Fibroblast of pulmonary artery (primary cell): Measurements from ENCODE around the gene CEACAM19.
"Not testable (repeated sequence)": the region's sequence is repeated elsewhere in the genome, so short reads cannot be mapped to it uniquely, and the experiment has no call there.

Source experiments
- DNase-seq: peaks from one replicate; pipeline ENCODE4 v3.0.0-alpha.2; 2010; ENCODE audit warnings: low read depth
- H3K4me3 ChIP-seq: replicated peaks from 2 replicates; pipeline ENCODE4 v1.5.1; 2011; ENCODE audit warnings: low read depth, mild to moderate bottlenecking, control low read depth, low read length, moderate library complexity
- CTCF ChIP-seq: IDR thresholded peaks from 2 replicates; pipeline ENCODE4 v1.5.1; 2011; ENCODE audit warnings: mild to moderate bottlenecking, control low read depth, low read length, inconsistent platforms; ENCODE audit errors: missing control alignments

The CEACAM19 gene

DNA sequence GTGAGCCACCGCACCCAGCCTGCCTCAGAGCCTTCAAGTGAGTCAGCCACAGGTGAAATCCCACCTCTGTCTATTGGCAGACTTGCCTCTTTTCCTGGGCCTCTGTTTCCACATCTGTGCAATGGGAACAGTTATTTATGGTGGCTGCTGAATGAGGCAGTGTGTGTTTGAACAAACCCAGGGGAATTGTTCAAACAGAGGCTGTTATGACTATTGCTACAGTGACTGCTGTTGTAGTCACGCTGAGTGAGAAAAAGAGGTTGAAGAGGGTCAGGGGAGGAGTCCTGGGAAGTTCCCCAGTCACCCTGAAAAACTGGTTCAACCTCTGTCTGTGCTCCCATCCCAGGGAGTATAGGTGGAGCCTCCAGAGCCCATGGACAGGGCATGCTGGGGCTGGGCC, at the start of gene CEACAM19:
Gene CEACAM19, plus strand, starts transcription at position 83 of the 400 bp plus-strand sequence. CDS start 450 bp downstream, outside the sequence.
- TF ChIP-seq CTCF: no peak
- no peak within 1 kb of the TSS for H3K4me3 ChIP-seq
- DNase-seq: no peak

DNA sequence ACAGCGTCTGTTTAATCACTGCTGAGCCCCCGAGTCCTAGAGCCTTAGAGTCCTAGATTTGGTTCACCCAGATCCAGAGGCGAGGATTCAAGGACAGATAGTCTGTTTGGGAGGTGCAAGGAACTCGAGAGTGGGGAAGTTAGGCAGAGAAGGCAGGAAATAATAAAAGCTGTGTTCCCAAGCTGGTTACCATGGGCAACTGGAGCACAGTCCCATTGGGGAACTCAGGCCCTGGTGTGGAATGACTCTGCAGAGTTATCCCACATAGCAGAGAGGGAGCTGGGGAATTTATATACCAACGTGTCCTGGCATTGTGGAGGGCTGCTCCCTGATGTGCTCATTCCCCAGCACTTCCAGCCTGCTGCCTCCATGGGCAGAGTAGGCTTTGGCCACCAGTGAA, 48.2 kb upstream of the CEACAM19 start:
- no peak for TF ChIP-seq CTCF
- peak; percentile 61 for DNase-seq
- H3K4me3 ChIP-seq: no peak overlapping the region

DNA sequence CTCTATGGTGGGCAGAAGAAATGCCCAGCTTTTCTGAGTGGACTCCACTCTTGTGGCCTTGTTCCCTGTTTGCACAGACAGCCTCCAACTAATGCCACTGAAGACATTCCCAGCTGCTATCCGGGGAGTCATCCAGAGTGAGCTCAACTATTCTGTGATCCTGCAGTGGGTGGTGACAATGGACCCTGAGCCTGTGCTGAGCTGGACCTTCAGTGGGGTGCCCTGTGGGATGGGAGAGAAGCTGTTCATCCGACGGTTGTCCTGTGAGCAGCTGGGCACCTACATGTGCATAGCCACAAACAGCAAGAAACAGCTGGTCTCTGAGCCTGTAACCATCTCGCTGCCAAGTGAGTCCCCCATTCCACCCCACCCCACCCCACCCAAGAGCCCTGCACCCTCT, 47.7 kb upstream of the CEACAM19 start:
- H3K4me3 ChIP-seq: no peak overlapping the region
- TF ChIP-seq CTCF: no peak
- no peak for DNase-seq

DNA sequence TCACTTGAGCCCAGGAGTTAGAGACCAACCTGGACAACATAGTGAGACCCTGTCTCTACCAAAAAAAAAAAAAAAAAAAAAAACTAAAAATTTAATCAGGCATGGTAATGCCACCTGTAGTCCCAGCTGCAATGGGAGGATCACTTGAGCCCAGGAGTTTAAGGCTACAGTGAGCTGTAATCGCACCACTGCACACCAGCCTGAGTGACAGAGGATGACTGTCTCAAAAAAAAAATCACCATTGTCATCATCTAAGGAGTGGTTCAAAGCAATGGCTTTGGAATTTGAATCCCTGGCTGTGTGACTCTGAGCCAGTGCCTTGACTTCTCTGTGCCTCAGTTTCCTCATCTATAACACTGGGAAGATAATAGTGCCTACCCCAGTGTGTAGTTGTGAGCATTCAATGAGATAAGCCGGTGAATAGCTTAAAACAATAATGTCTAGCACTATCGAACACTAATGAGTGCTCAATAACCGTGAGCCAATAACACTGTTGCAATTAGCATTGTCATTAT, 46.4 kb upstream of the CEACAM19 start:
- TF ChIP-seq CTCF: no peak
- DNase-seq: no peak
- H3K4me3 ChIP-seq: no peak overlapping the region

DNA sequence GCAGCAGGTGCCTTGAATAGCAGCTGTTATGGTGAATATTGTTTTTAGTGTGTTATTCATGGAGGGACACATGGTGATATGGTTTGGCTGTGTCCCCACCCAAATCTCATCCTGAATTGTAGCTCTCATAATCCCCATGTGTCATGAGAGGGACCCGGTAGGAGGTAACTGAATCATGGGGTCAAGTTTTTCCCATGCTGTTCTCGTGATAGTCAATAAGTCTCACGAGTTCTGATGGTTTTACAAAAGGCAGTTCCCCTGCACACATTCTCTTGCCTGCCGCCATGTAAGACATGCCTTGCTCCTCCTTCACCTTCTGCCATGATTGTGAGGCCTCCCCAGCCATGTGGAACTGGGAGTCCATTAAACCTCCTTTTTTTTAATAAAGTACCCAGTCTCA, 45.6 kb upstream of the CEACAM19 start:
- H3K4me3 ChIP-seq, DNase-seq: not testable (repeated sequence)

- no peak overlapping the region for H3K4me3 ChIP-seq
- DNase-seq: peak; percentile 95
- TF ChIP-seq CTCF: no peak
Measured at GRCh38 chr19:44626048-44626624, 45.1 kb upstream of the CEACAM19 start.

DNA sequence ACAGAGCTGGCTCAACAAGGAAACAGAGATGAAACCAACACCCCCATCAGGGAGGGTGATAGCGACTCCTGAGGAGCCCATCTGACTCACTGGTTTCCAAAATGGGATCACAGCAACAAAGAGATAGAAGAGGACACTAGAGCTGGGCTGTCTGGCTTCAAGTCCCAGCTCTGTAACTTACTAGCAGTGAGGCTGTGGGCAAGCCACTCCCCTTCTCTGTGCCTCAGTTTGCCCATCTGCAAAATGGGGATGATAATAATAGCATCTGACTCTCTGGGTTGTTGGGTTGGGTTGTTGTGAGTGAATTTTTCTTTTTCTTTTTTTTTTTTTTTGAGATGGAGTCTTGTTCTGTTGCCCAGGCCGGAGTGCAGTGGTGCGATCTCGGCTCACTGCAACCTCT, 43.7 kb upstream of the CEACAM19 start:
- H3K4me3 ChIP-seq: no peak overlapping the region
- TF ChIP-seq CTCF: no peak
- no peak for DNase-seq
